ENCODE measurements around the gene CEACAM7.

CEACAM7 gene

GRCh38 chr19:41687419-41687818, 651 bp downstream of the CEACAM7 start:
- Histone ChIP-seq H3K27me3 (ENCODE audit: insufficient read depth, low read depth) (peaks cover 56% of the 10 kb centered on the region), H4K20me1 (ENCODE audit: insufficient read depth) (no peaks in the 10 kb centered on the region), H2AFZ (ENCODE audit: low read depth) (no peak overlapping the region)

GRCh38 chr19:41682437-41682836, 5.6 kb downstream of the CEACAM7 start:
- H3K36me3 ChIP-seq (ENCODE audit: insufficient read depth), result no peaks in the 10 kb centered on the region
- H3K4me3 ChIP-seq (IDR thresholded peaks at IDR 0.05; ENCODE audit: insufficient read depth, low read depth, low read length), result no peak overlapping the region
- H3K27ac ChIP-seq, result no peak overlapping the region
- H2AFZ ChIP-seq (ENCODE audit: low read depth), result no peak overlapping the region
- TF ChIP-seq CTCF (conservative IDR thresholded peaks at IDR 0.05; ENCODE audit: low read depth, low read length), result no peak
- peaks cover 40% of the 10 kb centered on the region for H3K27me3 ChIP-seq (ENCODE audit: insufficient read depth, low read depth)
- no peaks in the 10 kb centered on the region for H3K79me2 ChIP-seq (ENCODE audit: insufficient read depth, low read depth)
- H3K4me1 ChIP-seq (ENCODE audit: low read depth, poor library complexity, severe bottlenecking), result no peaks in the 10 kb centered on the region
- H3K9ac ChIP-seq, result no peak overlapping the region
- H4K20me1 ChIP-seq (ENCODE audit: insufficient read depth), result no peaks in the 10 kb centered on the region
- no peak overlapping the region for H3K4me2 ChIP-seq

More at GRCh38 chr19:41687419-41687818, 651 bp downstream of the CEACAM7 start:
- no peaks in the 10 kb centered on the region for H3K36me3 ChIP-seq (ENCODE audit: insufficient read depth)
- no peak overlapping the region for H3K4me2 ChIP-seq
- H3K4me3 ChIP-seq (IDR thresholded peaks at IDR 0.05; ENCODE audit: insufficient read depth, low read depth, low read length), result no peak overlapping the region
- H3K9ac ChIP-seq, result no peak overlapping the region
- H3K79me2 ChIP-seq (ENCODE audit: insufficient read depth, low read depth), result no peaks in the 10 kb centered on the region
- H3K4me1 ChIP-seq (ENCODE audit: low read depth, poor library complexity, severe bottlenecking), result no peaks in the 10 kb centered on the region
- H3K27ac ChIP-seq, result no peak overlapping the region
- TF ChIP-seq CTCF (conservative IDR thresholded peaks at IDR 0.05; ENCODE audit: low read depth, low read length), result no peak

DNA sequence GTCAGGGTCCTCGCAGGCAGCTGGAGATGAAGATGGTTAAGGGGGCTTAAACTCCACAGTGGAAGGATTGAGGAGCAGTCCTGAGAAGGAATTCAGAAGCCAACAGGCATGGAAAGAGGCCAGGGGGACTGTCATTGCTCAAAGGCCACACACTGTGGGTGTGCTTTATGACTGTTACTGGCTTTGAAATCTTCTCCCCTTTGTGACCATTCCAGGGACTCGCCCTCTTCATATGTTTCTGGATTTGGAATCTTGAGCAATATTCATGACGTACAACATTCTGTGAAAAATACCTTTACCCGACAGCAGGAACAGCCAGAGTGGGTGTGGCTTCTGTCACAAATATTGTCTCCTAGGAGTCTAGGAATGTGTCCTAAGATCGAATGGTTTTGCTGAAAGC, 16.6 kb downstream of the CEACAM7 start:
- no peaks in the 10 kb centered on the region for H3K79me2 ChIP-seq (ENCODE audit: insufficient read depth, low read depth)
- no peak overlapping the region for H3K4me2 ChIP-seq
- H2AFZ ChIP-seq (ENCODE audit: low read depth), result no peak overlapping the region
- no peaks in the 10 kb centered on the region for H3K36me3 ChIP-seq (ENCODE audit: insufficient read depth)
- no peak for TF ChIP-seq CTCF (conservative IDR thresholded peaks at IDR 0.05; ENCODE audit: low read depth, low read length)
- no peak overlapping the region for H3K4me3 ChIP-seq (IDR thresholded peaks at IDR 0.05; ENCODE audit: insufficient read depth, low read depth, low read length)
- H3K27ac ChIP-seq, result no peak overlapping the region
- no peak overlapping the region for H3K9ac ChIP-seq
- H3K4me1 ChIP-seq (ENCODE audit: low read depth, poor library complexity, severe bottlenecking), result no peaks in the 10 kb centered on the region
- peaks cover 15% of the 10 kb centered on the region; the same call in 1 of the 2 replicates for H3K27me3 ChIP-seq (ENCODE audit: insufficient read depth, low read depth)
- H4K20me1 ChIP-seq (ENCODE audit: insufficient read depth), result no peaks in the 10 kb centered on the region

GRCh38 chr19:41670755-41671154, 17.3 kb downstream of the CEACAM7 start:
- Histone ChIP-seq H3K27me3 (ENCODE audit: insufficient read depth, low read depth) (peaks cover 13% of the 10 kb centered on the region; the same call in 1 of the 2 replicates), H4K20me1 (ENCODE audit: insufficient read depth) (no peaks in the 10 kb centered on the region), H3K79me2 (ENCODE audit: insufficient read depth, low read depth) (no peaks in the 10 kb centered on the region), H3K4me1 (ENCODE audit: low read depth, poor library complexity, severe bottlenecking) (no peaks in the 10 kb centered on the region), H3K4me2 (no peak overlapping the region), H3K9ac (no peak overlapping the region), H3K27ac (no peak overlapping the region), H3K4me3 (IDR thresholded peaks at IDR 0.05; ENCODE audit: insufficient read depth, low read depth, low read length) (no peak overlapping the region), H3K36me3 (ENCODE audit: insufficient read depth) (no peaks in the 10 kb centered on the region), H2AFZ (ENCODE audit: low read depth) (no peak overlapping the region)
- no peak for TF ChIP-seq CTCF (conservative IDR thresholded peaks at IDR 0.05; ENCODE audit: low read depth, low read length)
